Measurements from ENCODE around the gene PAK3. TPM values are rescaled to one million over a fixed set of nuclear protein-coding genes. Genes with fewer than 3 reads are reported as not detected.

The PAK3 gene
- total RNA-seq, 4 donors from 2014 or later = 1.8 to 5.0 (median 2.2) TPM

GRCh38 chrX:111270339-111270738, 174.3 kb downstream of the PAK3 start, which contains the start of gene CAPN6:
Gene CAPN6, minus strand, starts transcription at chrX:111270483. Its CDS starts 6,547 bp downstream, at chrX:111263936.
- WGBS, 2 donors (ENCODE audit: low coverage in 1 of 2) = 30 to 60% methylated on average over 1 to 5 of the region's 8 CpGs
- TF ChIP-seq POLR2A (IDR thresholded peaks at IDR 0.05) (no peak), EP300 (IDR thresholded peaks at IDR 0.05) (no peak), CTCF (IDR thresholded peaks at IDR 0.05) (no peak), POLR2AphosphoS5 (IDR thresholded peaks at IDR 0.05) (no peak)
- Histone ChIP-seq H3K4me3 (no peak within 1 kb of the TSS), H3K27me3 (no peaks in the 10 kb centered on the region), H3K27ac (no peak within 1 kb of the TSS), H3K9me3 (no peaks in the 10 kb centered on the region), H3K4me1 (no peaks in the 10 kb centered on the region), H3K36me3 (no peaks in the 10 kb centered on the region)
- ATAC-seq = peak; percentile 43

Small RNA genes lying within 50 kb of the gene (small RNA-seq; reads per million reads assigned to genes)
- 0 reads per million in 4 donors for gene FCF1P4

Other genes with a start within 250 kb of the PAK3 start
- gene CAPN6, start 174.3 kb downstream of the PAK3 start, total RNA-seq = 1 to 10 TPM in 2 of 4 donors, under 1 TPM in 2; 0.57 to 7.4 (median 0.89) TPM